ENCODE results near the gene XRCC5. TPM values are rescaled to one million over a fixed set of nuclear protein-coding genes. Genes with fewer than 3 reads are reported as not detected.

Gene XRCC5
- total and polyA plus RNA-seq, 2 donors (not counting 3 experiments of a cell fraction or from before 2014, with no cell fraction given) = 267 to 319 TPM

- Histone ChIP-seq H3K36me3 (ENCODE audit: control insufficient read depth in 2 of 2, extremely low read depth in 1 of 2, insufficient read depth in 2 of 2, low read length in 2 of 2) (no peaks in the 10 kb centered on the region), H3K9me1 (replicated peaks; ENCODE audit: control insufficient read depth, extremely low read depth, insufficient read depth, low read length) (no peaks in the 10 kb centered on the region), H3K27ac (ENCODE audit: insufficient read depth, low read depth, low read length) (no peak overlapping the region), H3K4me2 (ENCODE audit: insufficient read depth, low read length) (no peak overlapping the region), H2AFZ (ENCODE audit: low read depth, low read length) (no peak overlapping the region), H4K20me1 (replicated peaks; ENCODE audit: control insufficient read depth, extremely low read depth, insufficient read depth, low read length) (no peaks in the 10 kb centered on the region), H3K4me1 (ENCODE audit: control insufficient read depth, extremely low read depth, insufficient read depth, low read length) (peaks cover 9% of the 10 kb centered on the region), H3K4me3 (replicated peaks in 1 of 3; ENCODE audit: insufficient read depth in 1 of 3, low read depth in 1 of 3, low read length in 3 of 3) (no peak overlapping the region), H3K9me3 (replicated peaks; ENCODE audit: control insufficient read depth, insufficient read depth, low read length) (no peaks in the 10 kb centered on the region), H3K9ac (replicated peaks; ENCODE audit: extremely low read depth, insufficient read depth, low read length) (no peak overlapping the region), H3K27me3 (ENCODE audit: control insufficient read depth in 2 of 2, insufficient read depth in 2 of 2, low read length in 2 of 2) (peaks cover 8% of the 10 kb centered on the region in 2 experiments), H3K79me2 (ENCODE audit: control insufficient read depth, insufficient read depth, low read length) (no peaks in the 10 kb centered on the region)
- ChIA-PET POLR2A (no interaction called here), CTCF (no interaction called here)
- FAIRE-seq (no peak), DNase-seq (ENCODE audit: low read depth, low spot score) (no peak)
- TF ChIP-seq FOS (IDR thresholded peaks at IDR 0.05; ENCODE audit: borderline replicate concordance, insufficient read depth, low read length) (no peak), POLR2AphosphoS5 (IDR thresholded peaks at IDR 0.05; ENCODE audit: insufficient read depth, low read depth, low read length) (no peak), GATA2 (IDR thresholded peaks at IDR 0.05; ENCODE audit: insufficient read depth, insufficient read length, low read depth, low read length) (no peak), MYC (IDR thresholded peaks at IDR 0.05; ENCODE audit: low read depth, low read length) (no peak), JUN (IDR thresholded peaks at IDR 0.05; ENCODE audit: borderline replicate concordance, insufficient read depth, insufficient read length, low read depth) (no peak), EZH2 (IDR thresholded peaks at IDR 0.05; ENCODE audit: borderline replicate concordance, low read depth, low read length, severe bottlenecking) (no peak), POLR2A (IDR thresholded peaks at IDR 0.05; ENCODE audit: low read depth, low read length) (no peak)
- TF ChIP-seq, protein P1, sequence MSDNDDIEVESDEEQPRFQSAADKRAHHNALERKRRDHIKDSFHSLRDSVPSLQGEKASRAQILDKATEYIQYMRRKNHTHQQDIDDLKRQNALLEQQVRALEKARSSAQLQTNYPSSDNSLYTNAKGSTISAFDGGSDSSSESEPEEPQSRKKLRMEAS (IDR thresholded peaks at IDR 0.05; ENCODE audit: insufficient read depth, insufficient read length) = no peak
- TF ChIP-seq, protein P2, sequence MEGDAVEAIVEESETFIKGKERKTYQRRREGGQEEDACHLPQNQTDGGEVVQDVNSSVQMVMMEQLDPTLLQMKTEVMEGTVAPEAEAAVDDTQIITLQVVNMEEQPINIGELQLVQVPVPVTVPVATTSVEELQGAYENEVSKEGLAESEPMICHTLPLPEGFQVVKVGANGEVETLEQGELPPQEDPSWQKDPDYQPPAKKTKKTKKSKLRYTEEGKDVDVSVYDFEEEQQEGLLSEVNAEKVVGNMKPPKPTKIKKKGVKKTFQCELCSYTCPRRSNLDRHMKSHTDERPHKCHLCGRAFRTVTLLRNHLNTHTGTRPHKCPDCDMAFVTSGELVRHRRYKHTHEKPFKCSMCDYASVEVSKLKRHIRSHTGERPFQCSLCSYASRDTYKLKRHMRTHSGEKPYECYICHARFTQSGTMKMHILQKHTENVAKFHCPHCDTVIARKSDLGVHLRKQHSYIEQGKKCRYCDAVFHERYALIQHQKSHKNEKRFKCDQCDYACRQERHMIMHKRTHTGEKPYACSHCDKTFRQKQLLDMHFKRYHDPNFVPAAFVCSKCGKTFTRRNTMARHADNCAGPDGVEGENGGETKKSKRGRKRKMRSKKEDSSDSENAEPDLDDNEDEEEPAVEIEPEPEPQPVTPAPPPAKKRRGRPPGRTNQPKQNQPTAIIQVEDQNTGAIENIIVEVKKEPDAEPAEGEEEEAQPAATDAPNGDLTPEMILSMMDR (IDR thresholded peaks at IDR 0.05; ENCODE audit: extremely low read depth in 1 of 2, insufficient read depth in 1 of 2, low read depth in 1 of 2, low read length in 2 of 2) = no peak
- intact Hi-C loops (cut with micrococcal nuclease) = no loop called here
- dilution Hi-C loops (cut with MboI; ENCODE audit: extremely low pct_ligation_motif_present, low sequenced_read_pairs) = no loop called here
- BruUV-seq (replicated peaks) = no TSS peak
Measured at GRCh38 chr2:216082805-216083204, 26.3 kb upstream of the XRCC5 start.

Data from endothelial cell of umbilical vein (primary cell).